Lung (tissue), 12 donors: ENCODE results near the gene CR1L. TPM values are rescaled to one million over a fixed set of nuclear protein-coding genes. Genes with fewer than 3 reads are reported as not detected.
"Not testable (repeated sequence)": the region's sequence is repeated elsewhere in the genome, so short reads cannot be mapped to it uniquely, and the experiment has no call there.

Experiments used
- ATAC-seq: fragments of 200-7000 bp; cut with Tn5 transposase; one replicate; pipeline ENCODE4 v1.9.1; 2020; ENCODE audit warnings: moderate number of reproducible peaks; ENCODE audit not compliant: insufficient read depth, low FRiP score
- DNase-seq, 3 donors: peaks; one replicate each; pipeline ENCODE4 v3.0.0-alpha.2; 2013 to 2017
- H3K27ac ChIP-seq, 2 donors: one replicate each; pipeline ENCODE4 v1.5.1; 2013; ENCODE audit warnings: mild to moderate bottlenecking in 2 of 2, moderate library complexity in 2 of 2, control low read depth in 1 of 2, inconsistent platforms in 1 of 2, low read depth in 1 of 2, low read length in 1 of 2
- H3K27me3 ChIP-seq, 3 donors: one replicate each; pipeline ENCODE4 v1.5.1; 2013; ENCODE audit warnings: low read length in 2 of 3; ENCODE audit not compliant: control insufficient read depth in 3 of 3, insufficient read depth in 3 of 3
- H3K36me3 ChIP-seq, 4 donors: one replicate each; pipeline ENCODE4 v1.5.1; 2013; ENCODE audit warnings: low read length in 4 of 4, mild to moderate bottlenecking in 1 of 4, moderate library complexity in 1 of 4; ENCODE audit not compliant: control insufficient read depth in 4 of 4, insufficient read depth in 4 of 4
- H3K4me1 ChIP-seq, 5 donors: one replicate each; pipeline ENCODE4 v1.5.1; 2013; ENCODE audit warnings: low read length in 5 of 5, mild to moderate bottlenecking in 2 of 5, moderate library complexity in 1 of 5; ENCODE audit not compliant: control insufficient read depth in 5 of 5, insufficient read depth in 5 of 5
- H3K4me3 ChIP-seq: one replicate; pipeline ENCODE4 v1.5.1; 2013; ENCODE audit warnings: mild to moderate bottlenecking, control low read depth, moderate library complexity
- H3K9ac ChIP-seq, 2 donors: one replicate each; pipeline ENCODE4 v1.5.1; 2013; ENCODE audit warnings: low read length in 2 of 2, control low read depth in 1 of 2; ENCODE audit not compliant: insufficient read depth in 1 of 2
- H3K9me3 ChIP-seq, 4 donors: one replicate each; pipeline ENCODE4 v1.5.1; 2013; ENCODE audit warnings: low read length in 3 of 4, mild to moderate bottlenecking in 1 of 4, moderate library complexity in 1 of 4; ENCODE audit not compliant: control insufficient read depth in 4 of 4, insufficient read depth in 3 of 4
- CTCF ChIP-seq: IDR thresholded peaks from 2 replicates; pipeline ENCODE4 v1.5.1; 2012; ENCODE audit warnings: mild to moderate bottlenecking; ENCODE audit errors: control extremely low read depth, extremely low read depth
- WGBS, 2 donors: extraction: QIAGEN DNeasy Blood & Tissue Kit; methylation state at CpG; one replicate each; pipeline ENCODE4 v1.1.7; 2013; 5-methylcytosine and 5-hydroxymethylcytosine counted together
- polyA plus RNA-seq, 2 donors: library from polyadenylated mRNA; stranded (reverse); fragments of 200-250 nt; gene quantifications; one replicate each; pipeline ENCODE4 v1.2.1, GENCODE V29; 2013
- total RNA-seq, 2 donors: library from RNA; depleted of rRNA in 1 of 2; stranded (reverse); fragments of >200 nt in 1 of 2; gene quantifications; one replicate each; pipeline ENCODE4 v1.2.1, GENCODE V29; 2014 to 2021
- donor health status: control.
- donor health status: control.
- donor health status: Bipolar disorder and iron deficiency.
- donor health status: healthy.
- donor health status: DM: yes; HTN: yes; CAD: no.

CR1L gene
- total and polyA plus RNA-seq, 4 donors: 0.28 to 2.6 (median 0.94) TPM

GRCh38 chr1:207698822-207699483 is 54.0 kb downstream of the CR1L start:
- Histone ChIP-seq H3K4me3 (no peak overlapping the region), H3K9me3 (no peaks in the 10 kb centered on the region), H3K27me3 (peaks cover 0 to 2% (median 0%) of the 10 kb centered on the region in 3 donors), H3K27ac (no peak overlapping the region), H3K36me3 (no peaks in the 10 kb centered on the region), H3K9ac (no peak overlapping the region), H3K4me1 (no peaks in the 10 kb centered on the region)
- peak; percentile 74 for TF ChIP-seq CTCF
- DNase-seq (peak; percentile 47 to 65 (median 57)), ATAC-seq (peak; percentile 75)
- WGBS, 2 donors: 52 to 53% methylated on average over 4 of the region's 4 CpGs

GRCh38 chr1:207702317-207702716 is 57.4 kb downstream of the CR1L start:
- TF ChIP-seq CTCF: no peak
- no peaks in the 10 kb centered on the region for H3K9me3 ChIP-seq
- no peak overlapping the region for H3K27ac ChIP-seq
- no peak for ATAC-seq
- DNase-seq: peak in 1 of 3 donors; percentile 10
- WGBS, 2 donors: 58 to 81% methylated on average over 1 of the region's 1 CpG
- no peak overlapping the region for H3K4me3 ChIP-seq
- H3K4me1 ChIP-seq: no peaks in the 10 kb centered on the region
- H3K27me3 ChIP-seq: no peaks in the 10 kb centered on the region
- no peak overlapping the region for H3K9ac ChIP-seq
- H3K36me3 ChIP-seq: no peaks in the 10 kb centered on the region

- DNase-seq: no peak
- TF ChIP-seq CTCF: no peak
- H3K9me3 ChIP-seq: no peaks in the 10 kb centered on the region
- H3K36me3 ChIP-seq: no peaks in the 10 kb centered on the region
- H3K27me3 ChIP-seq: no peaks in the 10 kb centered on the region
- ATAC-seq: no peak
- H3K27ac ChIP-seq: no peak overlapping the region
- no peak overlapping the region for H3K9ac ChIP-seq
- 82 to 95% methylated on average over 5 of the region's 5 CpGs for WGBS, 2 donors
- H3K4me1 ChIP-seq: no peaks in the 10 kb centered on the region
- H3K4me3 ChIP-seq: no peak overlapping the region
Measured at GRCh38 chr1:207703712-207704111, 58.8 kb downstream of the CR1L start.

GRCh38 chr1:207708004-207708403 is 63.1 kb downstream of the CR1L start:
- H3K27me3 ChIP-seq, H3K27ac ChIP-seq, H3K9ac ChIP-seq, ATAC-seq, H3K4me3 ChIP-seq, H3K36me3 ChIP-seq, H3K9me3 ChIP-seq, DNase-seq, H3K4me1 ChIP-seq: not testable (repeated sequence)
- WGBS, 2 donors: 75 to 87% methylated on average over 3 of the region's 3 CpGs
